Esophagus muscularis mucosa (tissue), 3 donors: Measurements from ENCODE around the gene EID3.

Experiments
- POLR2A ChIP-seq: fragments of 450-650 bp; IDR thresholded peaks from one replicate; pipeline ENCODE4 v1.6.1; 2017; ENCODE audit warnings: antibody characterized with exemption, moderate library complexity, mild to moderate bottlenecking, low read depth
- POLR2AphosphoS5 ChIP-seq, 2 donors: sonication (generic); formaldehyde crosslinking; IDR thresholded peaks; one replicate each; pipeline ENCODE4 v1.6.1; 2017; ENCODE audit warnings: antibody characterized with exemption in 2 of 2
- TF ChIP-seq, protein P1 (sequence below), 3 experiments: fragments of 200-600 bp in 2 of 3; fragments of 450-650 bp in 1 of 3; sonication (generic) in 2 of 3; IDR thresholded peaks; one replicate each; pipeline ENCODE4 v1.5.1; 2017 to 2019; ENCODE audit warnings: antibody characterized with exemption in 3 of 3, mild to moderate bottlenecking in 2 of 3, moderate library complexity in 1 of 3

DNA sequence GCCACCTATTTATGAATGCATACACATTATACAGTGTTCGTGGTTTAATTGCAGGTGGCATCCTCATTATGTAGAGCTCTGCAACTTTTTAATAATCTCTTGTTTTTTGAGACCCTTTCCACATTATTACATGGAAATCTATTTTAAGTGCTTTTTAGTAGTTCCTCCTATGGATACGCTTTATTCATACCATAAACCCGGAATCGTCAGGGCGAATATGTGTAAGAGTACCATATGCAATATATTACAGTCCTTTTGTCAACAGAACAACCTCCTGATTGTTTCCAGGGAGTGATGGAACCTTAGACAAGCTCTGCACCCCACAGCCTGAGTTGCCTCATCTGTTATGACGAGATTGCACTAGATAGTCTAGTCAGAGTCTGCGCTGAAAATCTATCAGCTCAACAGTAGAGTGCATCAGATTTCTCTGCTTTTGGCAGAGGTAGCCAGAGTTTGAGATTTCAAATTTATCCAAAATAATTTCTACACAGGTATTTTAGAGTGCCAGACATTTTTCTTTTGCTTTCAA lies 33.6 kb downstream of the EID3 start:
- TF ChIP-seq POLR2A (no peak), POLR2AphosphoS5 (IDR thresholded peaks at IDR 0.05) (no peak)
- TF ChIP-seq, protein P1, sequence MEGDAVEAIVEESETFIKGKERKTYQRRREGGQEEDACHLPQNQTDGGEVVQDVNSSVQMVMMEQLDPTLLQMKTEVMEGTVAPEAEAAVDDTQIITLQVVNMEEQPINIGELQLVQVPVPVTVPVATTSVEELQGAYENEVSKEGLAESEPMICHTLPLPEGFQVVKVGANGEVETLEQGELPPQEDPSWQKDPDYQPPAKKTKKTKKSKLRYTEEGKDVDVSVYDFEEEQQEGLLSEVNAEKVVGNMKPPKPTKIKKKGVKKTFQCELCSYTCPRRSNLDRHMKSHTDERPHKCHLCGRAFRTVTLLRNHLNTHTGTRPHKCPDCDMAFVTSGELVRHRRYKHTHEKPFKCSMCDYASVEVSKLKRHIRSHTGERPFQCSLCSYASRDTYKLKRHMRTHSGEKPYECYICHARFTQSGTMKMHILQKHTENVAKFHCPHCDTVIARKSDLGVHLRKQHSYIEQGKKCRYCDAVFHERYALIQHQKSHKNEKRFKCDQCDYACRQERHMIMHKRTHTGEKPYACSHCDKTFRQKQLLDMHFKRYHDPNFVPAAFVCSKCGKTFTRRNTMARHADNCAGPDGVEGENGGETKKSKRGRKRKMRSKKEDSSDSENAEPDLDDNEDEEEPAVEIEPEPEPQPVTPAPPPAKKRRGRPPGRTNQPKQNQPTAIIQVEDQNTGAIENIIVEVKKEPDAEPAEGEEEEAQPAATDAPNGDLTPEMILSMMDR (IDR thresholded peaks at IDR 0.05): no peak
